Amniotic stem cell (primary cell): ENCODE results near the gene SIPA1L3.
"Not testable (repeated sequence)": the region's sequence is repeated elsewhere in the genome, so short reads cannot be mapped to it uniquely, and the experiment has no call there.

Source experiments
- DNase-seq: peaks from one replicate; lab custom pipeline; 2025; lab: John Stamatoyannopoulos, UW

The SIPA1L3 gene

GRCh38 chr19:38022791-38023670 is 116.0 kb downstream of the SIPA1L3 start:
- DNase-seq = no peak

GRCh38 chr19:38023671-38024541 is 116.9 kb downstream of the SIPA1L3 start:
- no peak for DNase-seq

- DNase-seq = no peak
These were observed 118.2 kb downstream of the SIPA1L3 start for GRCh38 chr19:38024992-38025908.

GRCh38 chr19:38025909-38026307 is 118.9 kb downstream of the SIPA1L3 start:
- no peak for DNase-seq

GRCh38 chr19:38028913-38029510 is 122.0 kb downstream of the SIPA1L3 start:
- DNase-seq = no peak

- DNase-seq = not testable (repeated sequence)
These were observed 123.0 kb downstream of the SIPA1L3 start for GRCh38 chr19:38030001-38030400.

GRCh38 chr19:38030686-38031422 is 123.8 kb downstream of the SIPA1L3 start:
- DNase-seq = no peak

- no peak for DNase-seq
These were observed 124.4 kb downstream of the SIPA1L3 start for GRCh38 chr19:38031423-38031770.

- DNase-seq = no peak
These were observed 125.1 kb downstream of the SIPA1L3 start for GRCh38 chr19:38032151-38032550.

- DNase-seq = no peak
These were observed 125.9 kb downstream of the SIPA1L3 start for GRCh38 chr19:38032951-38033350.

- no peak for DNase-seq
These were observed 126.9 kb downstream of the SIPA1L3 start for GRCh38 chr19:38033658-38034491.

GRCh38 chr19:38034492-38034860 is 127.5 kb downstream of the SIPA1L3 start:
- no peak for DNase-seq

GRCh38 chr19:38035515-38036495 is 128.8 kb downstream of the SIPA1L3 start:
- no peak for DNase-seq

GRCh38 chr19:38036707-38037611 is 130.0 kb downstream of the SIPA1L3 start:
- DNase-seq = no peak

GRCh38 chr19:38039966-38040365 is 133.0 kb downstream of the SIPA1L3 start:
- DNase-seq = peak; percentile 37

GRCh38 chr19:38042132-38042531 is 135.1 kb downstream of the SIPA1L3 start:
- DNase-seq = no peak

- DNase-seq = no peak
These were observed 136.7 kb downstream of the SIPA1L3 start for GRCh38 chr19:38043649-38044144.
